GM21786 (cell line): ENCODE measurements around the gene LAIR2.
"Not testable (repeated sequence)": the region's sequence is repeated elsewhere in the genome, so short reads cannot be mapped to it uniquely, and the experiment has no call there.

ENCODE experiments used
- ATAC-seq: cut with Tn5 transposase; IDR thresholded peaks from one replicate; pipeline ENCODE4 v1.9.1; 2021; ENCODE audit not compliant: unreplicated experiment

The LAIR2 gene

DNA sequence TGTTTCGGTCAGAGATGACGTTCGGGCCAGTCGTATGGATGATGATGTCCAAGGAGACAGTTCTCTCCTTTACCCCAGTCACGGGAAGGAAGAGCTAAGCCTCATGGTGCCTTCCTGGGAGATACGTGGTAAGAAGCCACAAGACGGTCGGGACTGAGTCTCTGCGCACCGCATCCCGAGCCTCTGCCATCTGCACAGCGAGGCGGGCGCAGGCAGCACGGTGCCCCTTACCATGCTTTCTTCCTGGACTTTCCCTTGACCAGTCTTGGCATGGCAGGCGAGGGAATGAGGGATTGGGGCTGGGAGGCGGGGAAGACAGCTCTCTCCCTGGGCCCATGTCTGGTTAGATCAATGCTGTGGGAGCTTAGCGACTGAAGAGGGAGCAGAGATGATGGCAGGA is 10.1 kb upstream of the LAIR2 start:
- no peak for ATAC-seq

GRCh38 chr19:54493056-54493455 is 9.6 kb upstream of the LAIR2 start:
- not testable (repeated sequence) for ATAC-seq

- ATAC-seq: no peak
Measured at GRCh38 chr19:54493967-54494585, 8.6 kb upstream of the LAIR2 start.

- not testable (repeated sequence) for ATAC-seq
Measured at GRCh38 chr19:54495284-54495683, 7.3 kb upstream of the LAIR2 start.

DNA sequence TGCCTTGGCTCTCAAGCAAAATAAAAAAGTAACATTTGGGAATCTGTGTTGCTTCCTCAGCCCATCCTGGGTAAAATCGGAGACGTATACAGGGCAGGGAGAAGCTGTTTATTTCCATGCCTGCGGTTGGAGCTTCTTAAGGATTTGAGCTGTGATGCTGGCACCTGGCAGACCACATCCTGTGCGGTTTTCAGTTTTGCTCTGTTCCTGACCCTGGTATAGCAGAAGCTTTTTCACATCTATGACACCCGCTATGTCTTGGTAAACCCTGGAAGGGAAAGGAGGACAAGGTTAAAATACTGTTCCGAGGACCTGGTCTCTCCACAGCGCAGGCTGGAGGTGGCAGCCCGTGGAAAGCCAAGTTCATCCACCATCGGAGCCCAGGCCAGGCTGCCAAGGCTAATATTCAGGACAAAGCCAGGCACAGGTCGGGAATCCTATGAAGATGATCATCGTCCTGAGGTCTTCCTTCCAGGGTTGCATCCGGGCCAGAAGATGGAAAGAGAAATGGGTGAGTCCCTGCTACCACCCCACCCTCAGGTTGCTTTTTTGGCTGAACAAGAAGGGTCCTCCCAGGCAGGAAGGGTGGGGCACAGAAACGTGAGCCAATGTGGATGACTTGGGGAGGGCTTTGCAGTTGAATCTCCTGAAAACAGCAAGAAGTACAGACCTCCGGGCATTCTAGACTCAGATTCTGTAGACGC is 4.7 kb upstream of the LAIR2 start:
- not testable (repeated sequence) for ATAC-seq

DNA sequence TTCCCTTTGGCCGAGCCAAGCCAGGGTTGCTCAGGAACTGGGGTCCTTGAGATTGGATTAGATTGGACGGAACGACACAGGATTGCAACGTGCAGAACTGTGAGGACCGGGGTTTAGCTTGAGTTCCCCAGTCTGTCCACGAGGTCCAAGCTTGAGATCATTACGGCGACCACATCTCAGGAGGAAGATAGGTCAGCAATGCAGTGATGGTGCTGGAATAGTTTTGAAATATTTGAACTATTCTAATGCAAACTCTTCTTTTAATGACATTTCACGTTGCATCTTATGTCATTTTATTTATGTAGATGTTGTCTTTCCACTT is 4.2 kb upstream of the LAIR2 start:
- not testable (repeated sequence) for ATAC-seq

- not testable (repeated sequence) for ATAC-seq
Measured at GRCh38 chr19:54505542-54505941, 2.9 kb downstream of the LAIR2 start.

DNA sequence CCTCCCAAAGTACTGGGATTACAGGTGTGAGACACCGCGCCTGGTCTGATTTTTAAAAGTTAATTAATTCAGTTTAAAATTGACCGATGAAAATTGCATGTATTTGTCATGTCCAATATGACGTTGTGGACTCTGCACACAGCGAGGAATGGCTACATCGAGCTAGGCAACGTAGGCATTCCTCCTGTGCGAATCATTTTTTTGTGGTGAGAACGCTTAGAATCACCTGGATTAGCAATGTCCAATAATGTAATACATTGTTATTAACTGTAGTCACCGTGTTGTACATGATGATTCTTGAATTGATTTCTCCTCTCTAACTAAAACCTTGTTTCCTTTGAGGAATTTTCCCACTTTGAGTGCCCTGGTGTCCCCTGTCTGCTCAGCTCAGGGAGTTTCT is 3.4 kb downstream of the LAIR2 start:
- no peak for ATAC-seq

DNA sequence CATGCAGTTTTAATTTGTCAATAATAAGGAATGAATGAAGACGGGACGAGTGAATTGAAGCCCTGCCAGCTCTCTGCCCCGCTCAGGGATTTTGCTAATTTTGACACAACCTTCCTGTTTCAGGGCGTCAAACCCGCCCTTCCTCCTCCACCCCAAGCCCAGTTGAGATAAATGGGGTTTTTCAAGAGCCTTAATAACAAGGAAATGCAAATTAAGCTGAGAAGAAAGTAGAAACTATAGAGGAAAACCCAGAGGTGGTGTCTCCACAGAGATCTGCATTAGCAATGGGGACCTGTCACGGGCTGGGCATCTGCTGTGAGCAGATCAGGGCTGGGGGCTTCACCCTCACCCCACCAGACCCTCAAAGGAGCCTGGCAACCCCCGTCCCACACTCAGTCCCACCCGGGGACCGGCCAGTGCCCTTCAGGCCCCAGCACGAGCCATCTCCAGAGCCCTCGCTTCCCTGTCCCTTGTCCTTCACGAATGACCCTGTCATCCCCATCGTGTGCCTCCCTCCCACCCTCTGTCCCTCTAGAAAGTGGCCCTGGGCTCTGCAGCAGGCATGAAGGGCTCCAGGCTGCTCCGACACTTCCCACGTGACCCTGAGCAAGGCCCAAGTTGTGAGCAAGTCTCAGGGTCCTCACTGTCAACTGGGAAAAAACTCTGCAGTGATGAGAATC is 4.5 kb downstream of the LAIR2 start:
- not testable (repeated sequence) for ATAC-seq

GRCh38 chr19:54507824-54508223 is 5.2 kb downstream of the LAIR2 start:
- ATAC-seq: no peak

DNA sequence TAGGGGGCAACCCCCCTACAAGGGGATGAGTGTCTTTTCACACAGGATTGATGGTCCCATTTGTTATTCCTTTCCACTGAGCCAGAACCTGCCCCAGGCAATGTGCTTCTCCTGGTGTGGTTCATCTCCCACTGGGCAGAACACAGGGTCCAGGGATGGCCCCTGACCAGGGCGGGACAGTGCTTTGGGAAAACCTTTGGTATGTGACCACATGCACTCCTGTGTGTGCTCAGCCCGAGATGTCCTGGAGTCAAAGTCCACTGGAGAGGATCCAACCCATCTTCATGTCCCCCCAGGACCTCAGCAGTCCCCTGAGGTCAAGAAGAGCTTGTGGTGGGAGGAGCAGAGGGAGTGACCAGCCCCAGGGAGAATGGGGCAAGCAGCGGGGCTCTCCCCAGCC is 5.9 kb downstream of the LAIR2 start:
- not testable (repeated sequence) for ATAC-seq

DNA sequence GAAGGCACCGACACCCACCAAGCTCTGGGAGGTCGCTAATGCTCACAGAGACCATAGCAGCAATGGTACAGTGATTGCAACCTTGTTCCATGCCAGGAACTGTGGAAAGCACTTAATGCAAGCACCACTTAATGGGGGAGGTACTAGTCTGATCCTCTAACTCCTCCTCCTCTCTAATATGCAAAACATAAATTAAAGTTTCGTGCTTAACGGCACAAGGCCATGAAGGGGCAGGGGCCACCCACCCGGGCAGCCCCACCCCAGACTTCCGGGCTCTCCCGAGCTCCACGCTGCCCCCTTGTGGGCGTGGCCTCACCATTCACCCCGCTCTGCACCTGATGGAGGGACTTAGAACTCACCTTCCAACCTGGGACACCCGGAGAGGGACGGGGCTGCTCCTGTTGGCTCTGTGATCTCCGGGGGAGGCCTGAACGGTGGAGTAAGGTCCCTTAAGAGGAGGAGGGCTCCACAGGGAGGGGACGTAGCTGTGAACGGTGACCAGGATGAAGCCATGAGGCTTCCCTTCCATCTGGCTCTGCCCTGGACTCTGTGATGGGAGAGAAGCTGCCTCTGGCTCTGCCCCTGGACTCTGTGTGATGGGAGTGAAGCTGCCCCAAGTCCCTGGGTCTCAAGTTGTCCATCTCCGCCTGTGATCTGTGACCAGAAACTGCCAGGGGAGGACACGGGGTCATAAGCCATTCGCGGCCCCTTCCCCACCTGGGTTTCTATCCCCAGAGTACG is 6.7 kb downstream of the LAIR2 start:
- ATAC-seq: not testable (repeated sequence)

GRCh38 chr19:54515156-54515555 is 12.5 kb downstream of the LAIR2 start:
- ATAC-seq: no peak

DNA sequence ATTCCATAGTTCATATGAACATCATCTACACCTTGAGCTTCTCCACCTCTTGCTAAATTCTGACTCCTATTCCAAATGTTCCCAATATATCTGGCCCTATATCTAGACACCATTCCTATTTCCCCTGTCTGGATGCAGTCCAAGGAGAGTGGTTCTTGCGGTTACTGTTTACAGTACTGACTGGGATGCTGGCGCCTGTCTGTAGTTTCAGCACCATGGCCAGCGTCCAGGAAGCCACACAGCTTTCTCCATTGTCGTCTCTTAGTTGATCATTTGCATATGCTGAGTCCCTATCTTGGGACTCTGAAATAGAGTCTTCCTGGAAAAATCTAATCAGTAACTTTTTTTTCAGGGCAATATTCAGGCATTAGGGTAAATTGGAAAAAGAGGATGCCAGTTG is 14.9 kb downstream of the LAIR2 start:
- no peak for ATAC-seq

DNA sequence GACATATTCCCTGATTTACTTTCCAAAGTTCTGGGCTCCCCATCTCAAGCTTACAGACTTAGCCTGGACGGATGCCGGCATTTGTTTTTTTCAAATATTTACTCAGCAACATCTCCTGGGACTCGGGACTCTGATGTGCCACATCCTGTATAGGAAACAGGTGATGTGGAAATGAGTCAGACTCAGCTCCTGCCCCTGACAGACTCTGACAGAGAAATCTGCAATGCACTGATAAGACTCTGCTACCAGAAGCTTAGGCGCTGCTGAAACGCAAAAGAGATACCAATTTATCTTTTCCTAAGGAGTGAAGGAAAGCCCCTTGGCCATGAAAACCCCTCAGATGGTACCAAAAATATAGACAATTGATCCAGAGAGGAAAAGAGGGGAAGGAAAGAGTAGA is 16.2 kb downstream of the LAIR2 start:
- ATAC-seq: peak; percentile 46

GRCh38 chr19:54521022-54521859 is 18.6 kb downstream of the LAIR2 start:
- no peak for ATAC-seq

DNA sequence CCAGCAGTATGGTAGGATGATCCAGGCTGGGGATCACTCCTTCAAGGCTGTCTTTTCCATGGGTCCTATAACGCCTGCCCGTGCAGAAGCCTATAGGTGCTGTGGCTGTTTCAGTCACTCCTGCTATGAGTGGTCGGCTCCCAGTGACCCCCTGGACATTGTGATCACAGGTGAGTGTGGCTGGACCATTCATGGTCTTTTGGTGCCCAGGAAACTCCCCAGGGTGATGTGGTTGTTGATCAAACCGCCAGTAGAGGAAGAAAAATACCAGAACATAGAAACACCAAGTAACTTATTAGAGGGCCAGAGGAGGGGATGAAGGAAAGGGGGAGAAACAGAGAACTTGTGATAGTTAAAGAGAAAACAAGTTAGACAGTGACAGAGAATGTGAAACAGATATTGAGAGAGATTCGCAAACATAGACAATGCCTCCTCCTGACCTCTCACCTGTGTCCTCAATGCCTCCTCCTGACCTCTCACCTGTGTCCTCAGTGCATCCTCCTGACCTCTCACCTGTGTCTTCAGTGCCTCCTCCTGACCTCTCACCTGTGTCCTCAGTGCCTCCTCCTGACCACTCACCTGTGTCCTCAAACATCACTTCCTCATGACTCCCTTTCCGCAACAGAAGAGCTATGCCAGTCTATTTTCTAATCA is 19.4 kb downstream of the LAIR2 start:
- no peak for ATAC-seq

DNA sequence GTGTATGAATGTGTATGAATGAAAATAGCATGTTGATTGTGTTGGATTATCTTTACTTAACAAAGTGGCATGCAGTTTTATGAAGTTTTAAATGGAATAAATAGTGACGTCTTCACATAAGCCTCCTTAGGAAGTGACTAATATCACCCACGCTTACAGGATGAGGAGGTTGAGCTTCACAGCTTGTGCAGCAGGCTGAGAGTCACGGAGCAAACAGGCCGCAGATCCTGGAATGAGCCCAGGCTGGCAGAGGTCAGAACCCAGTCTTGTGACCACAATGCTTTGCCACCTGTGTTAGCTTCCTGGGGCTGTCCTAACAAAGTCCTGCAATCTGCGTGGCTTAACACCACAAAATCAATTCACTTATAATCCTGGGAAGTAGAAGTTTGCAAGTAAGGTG is 20.8 kb downstream of the LAIR2 start:
- ATAC-seq: no peak

DNA sequence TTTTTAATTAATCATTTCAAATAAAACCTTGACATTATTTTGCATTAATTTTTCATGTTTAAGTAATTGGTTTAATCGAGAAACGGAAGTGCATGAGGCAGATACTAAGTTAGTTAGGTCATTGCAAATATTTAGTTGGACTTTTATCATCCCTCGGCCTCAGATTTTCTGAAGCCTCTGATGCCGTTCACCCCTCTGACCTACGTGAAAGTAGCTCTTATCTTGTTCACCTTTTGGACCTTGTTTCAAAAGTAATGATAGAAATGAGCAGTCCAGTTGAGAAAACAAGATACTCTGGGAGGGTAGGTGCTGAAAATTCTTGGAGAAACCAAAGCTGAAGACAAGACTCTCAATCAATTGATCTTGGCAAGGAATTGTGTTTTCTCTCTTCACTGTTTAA is 23.0 kb downstream of the LAIR2 start:
- no peak for ATAC-seq

DNA sequence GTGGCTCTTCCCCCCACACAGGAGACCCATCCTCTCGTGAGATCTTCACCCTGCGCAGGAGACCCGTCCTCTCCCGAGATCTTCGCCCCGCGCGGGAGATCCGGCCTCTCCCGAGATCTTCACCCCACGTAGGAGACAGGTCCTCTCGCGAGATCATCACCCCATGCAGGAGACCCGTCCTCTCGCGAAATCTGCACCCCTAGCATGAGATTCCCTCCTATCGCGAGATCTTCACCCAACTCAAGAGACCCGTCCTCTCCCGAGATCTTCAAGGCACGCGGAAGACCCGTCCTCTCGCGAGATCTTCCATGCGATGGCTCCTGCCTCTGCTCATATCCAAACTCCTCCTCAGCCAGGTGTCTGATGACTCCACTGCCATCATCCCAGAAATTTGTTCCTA is 24.3 kb downstream of the LAIR2 start:
- ATAC-seq: no peak
